K562 (cell line): Measurements from ENCODE around the gene JPH4. TPM values are rescaled to one million over a fixed set of nuclear protein-coding genes. Genes with fewer than 3 reads are reported as not detected.
A peak's percentile ranks its signal among the peaks of the same experiment; 100 is the strongest.

ENCODE experiments used
- ATAC-seq: fragments of 200-7000 bp; cut with Tn5 transposase; 3 replicates; pipeline ENCODE4 v1.9.1; 2020; ENCODE audit warnings: moderate library complexity
- BruUV-seq: library from RNA; stranded (reverse); fragments of 400-500 nt; replicated peaks from 2 replicates; lab custom pipeline; 2021; lab: Mats Ljungman, UMichigan
- CTCF ChIA-PET: fragments of 300-600 bp; formaldehyde crosslinking; extraction: SDS; loops from one replicate; lab custom pipeline; 2021; ENCODE audit warnings: low intra/inter-chr PET ratio; lab: Yijun Ruan, JAX
- POLR2A ChIA-PET: fragments of 300-600, 350-650 bp; sonication (Branson Sonifier 250); formaldehyde crosslinking; extraction: SDS; loops from one replicate; lab custom pipeline; 2021; ENCODE audit warnings: antibody characterized with exemption, inconsistent platforms; lab: Yijun Ruan, JAX
- DNase-seq, 4 experiments: peaks; one replicate each; pipeline versions ENCODE4 v3.0.0 to v3.0.0-alpha.2; 2011 to 2018; ENCODE audit warnings: low spot score in 3 of 4, mixed read lengths in 3 of 4; ENCODE audit errors: extremely low read depth in 1 of 4
- FAIRE-seq: peaks from 2 replicates; lab custom pipeline; 2011; peaks lifted over from hg19 to GRCh38; lab: Jason Lieb, UNC
- H2AFZ ChIP-seq: 2 replicates; pipeline ENCODE4 v1.6.0; 2011; ENCODE audit warnings: low read depth, low read length, control low read depth, inconsistent platforms
- H3K27ac ChIP-seq: fragments of 200-600 bp; 3 replicates; pipeline ENCODE4 v1.8.0; 2011; ENCODE audit warnings: low read depth, mild to moderate bottlenecking, control low read depth, inconsistent platforms, low read length, moderate library complexity, mixed read lengths; ENCODE audit errors: extremely low read depth
- H3K27me3 ChIP-seq, 2 experiments: fragments of 300-600 bp in 1 of 2; 2 replicates in 1 of 2; 3 replicates in 1 of 2; pipeline versions ENCODE4 v1.6.0 to v1.8.0; 2011; ENCODE audit warnings: inconsistent platforms in 2 of 2, low read length in 2 of 2, mild to moderate bottlenecking in 1 of 2, mixed read lengths in 1 of 2, moderate library complexity in 1 of 2; ENCODE audit not compliant: control insufficient read depth in 2 of 2, insufficient read depth in 2 of 2
- H3K36me3 ChIP-seq: fragments of 300-600 bp; 3 replicates; pipeline ENCODE4 v1.8.0; 2011; ENCODE audit warnings: mild to moderate bottlenecking, low read length, inconsistent platforms; ENCODE audit not compliant: control insufficient read depth, insufficient read depth
- H3K4me1 ChIP-seq, 2 experiments: fragments of 200-600 bp in 1 of 2; replicated peaks in 1 of 2; 2 replicates in 1 of 2; 3 replicates in 1 of 2; pipeline versions ENCODE4 v1.5.1 to v1.8.0; 2011; ENCODE audit warnings: inconsistent platforms in 2 of 2, low read length in 2 of 2, mild to moderate bottlenecking in 1 of 2, mixed read lengths in 1 of 2, moderate library complexity in 1 of 2; ENCODE audit not compliant: control insufficient read depth in 2 of 2, insufficient read depth in 2 of 2
- H3K4me2 ChIP-seq: 2 replicates; pipeline ENCODE4 v1.6.1; 2011; ENCODE audit warnings: low read length, control low read depth, inconsistent platforms, mixed read lengths; ENCODE audit not compliant: insufficient read depth
- H3K4me3 ChIP-seq: fragments of 200-600 bp; sonication (generic), shearing (Covaris generic); 2 replicates; pipeline ENCODE4 v1.5.1; 2016; ENCODE audit warnings: control low read depth, inconsistent platforms
- H3K79me2 ChIP-seq: fragments of 200-600 bp; 3 replicates; pipeline ENCODE4 v1.8.0; 2011; ENCODE audit warnings: low read length, inconsistent platforms; ENCODE audit not compliant: control insufficient read depth, insufficient read depth
- H3K9ac ChIP-seq, 2 experiments: 2 replicates each; pipeline versions ENCODE4 v1.6.0 to v1.6.1; 2011; ENCODE audit warnings: low read depth in 2 of 2, low read length in 2 of 2, control low read depth in 1 of 2, inconsistent platforms in 1 of 2, mild to moderate bottlenecking in 1 of 2, mixed read lengths in 1 of 2; ENCODE audit not compliant: insufficient read depth in 1 of 2
- H3K9me1 ChIP-seq: one replicate; pipeline ENCODE4 v1.6.0; 2011; ENCODE audit warnings: inconsistent platforms, mild to moderate bottlenecking, low read length, moderate library complexity; ENCODE audit not compliant: control insufficient read depth, insufficient read depth
- H3K9me3 ChIP-seq: replicated peaks from 2 replicates; pipeline ENCODE4 v1.5.1; 2011; ENCODE audit warnings: low read depth, low read length, inconsistent platforms; ENCODE audit not compliant: control insufficient read depth, insufficient read depth
- H4K20me1 ChIP-seq: replicated peaks from 2 replicates; pipeline ENCODE4 v1.6.1; 2011; ENCODE audit warnings: low read length, inconsistent platforms, mixed read lengths; ENCODE audit not compliant: control insufficient read depth, insufficient read depth
- PCBP1 ChIP-seq: fragments of 200-400 bp; formaldehyde crosslinking; IDR thresholded peaks from 2 replicates; pipeline ENCODE4 v1.6.1; 2018; ENCODE audit warnings: mild to moderate bottlenecking, low read depth, low read length; ENCODE audit not compliant: poor library complexity, severe bottlenecking
- ZNF12 ChIP-seq: sonication (generic); formaldehyde crosslinking; IDR thresholded peaks from 2 replicates; pipeline ENCODE4 v1.4.0; 2020; ENCODE audit warnings: mild to moderate bottlenecking, missing genetic modification reagents
- ZNF444 ChIP-seq: fragments of 250-450 bp; sonication (Bioruptor Pico); IDR thresholded peaks from 2 replicates; pipeline ENCODE4 v1.4.0; 2020; ENCODE audit warnings: mild to moderate bottlenecking, moderate library complexity
- WGBS: fragments of 100-300 bp; shearing (Covaris generic); methylation state at CpG from one replicate; pipeline ENCODE4 v1.1.6; 2016; ENCODE audit warnings: low coverage, mixed read lengths; ENCODE audit not compliant: insufficient coverage; ENCODE audit errors: missing lambda C conversion rate; 5-methylcytosine and 5-hydroxymethylcytosine counted together
- in situ Hi-C: fragments of 300-500 bp; cut with MboI; formaldehyde crosslinking; loops from 4 replicates; pipeline ENCODE4 v1.15.0; 2018; ENCODE audit warnings: inconsistent platforms, mixed read lengths
- intact Hi-C: fragments of 100-400 bp; cut with micrococcal nuclease; formaldehyde crosslinking; loops from 2 replicates; pipeline ENCODE4 v1.14.2; 2022
- polyA plus RNA-seq, 8 experiments: library from polyadenylated mRNA; depleted of rRNA in 4 of 8; stranded (reverse) in 5 of 8; unstranded in 3 of 8; fragments of >200 nt; fragmentation: Nextera tagmentation in 2 of 8; fragmentation: Illumina TruSeq in 1 of 8; extraction: Ambion mirVana in 2 of 8; extraction: Trizol in 1 of 8; gene quantifications; 2 replicates each; pipeline versions ENCODE4 v1.2.1 to v1.2.3, GENCODE V29; 2011 to 2014; ENCODE audit warnings: inconsistent platforms in 1 of 8, missing spikeins in 1 of 8
- total RNA-seq, 7 experiments: library from RNA; depleted of rRNA in 6 of 7; stranded (reverse); fragments of >200 nt in 6 of 7; fragmentation: Illumina TruSeq in 2 of 7; extraction: Trizol in 2 of 7; gene quantifications; 2 replicates each; pipeline versions ENCODE4 v1.2.1 to v1.2.3, GENCODE V29; 2011 to 2021; ENCODE audit warnings: low replicate concordance in 1 of 7

JPH4 gene
- total and polyA plus RNA-seq, 9 of the 15 experiments (the other 6 are each of a cell fraction or from before 2014, with no cell fraction given) = 0.04 to 0.13 (median 0.06) TPM; not detected in 5

DNA sequence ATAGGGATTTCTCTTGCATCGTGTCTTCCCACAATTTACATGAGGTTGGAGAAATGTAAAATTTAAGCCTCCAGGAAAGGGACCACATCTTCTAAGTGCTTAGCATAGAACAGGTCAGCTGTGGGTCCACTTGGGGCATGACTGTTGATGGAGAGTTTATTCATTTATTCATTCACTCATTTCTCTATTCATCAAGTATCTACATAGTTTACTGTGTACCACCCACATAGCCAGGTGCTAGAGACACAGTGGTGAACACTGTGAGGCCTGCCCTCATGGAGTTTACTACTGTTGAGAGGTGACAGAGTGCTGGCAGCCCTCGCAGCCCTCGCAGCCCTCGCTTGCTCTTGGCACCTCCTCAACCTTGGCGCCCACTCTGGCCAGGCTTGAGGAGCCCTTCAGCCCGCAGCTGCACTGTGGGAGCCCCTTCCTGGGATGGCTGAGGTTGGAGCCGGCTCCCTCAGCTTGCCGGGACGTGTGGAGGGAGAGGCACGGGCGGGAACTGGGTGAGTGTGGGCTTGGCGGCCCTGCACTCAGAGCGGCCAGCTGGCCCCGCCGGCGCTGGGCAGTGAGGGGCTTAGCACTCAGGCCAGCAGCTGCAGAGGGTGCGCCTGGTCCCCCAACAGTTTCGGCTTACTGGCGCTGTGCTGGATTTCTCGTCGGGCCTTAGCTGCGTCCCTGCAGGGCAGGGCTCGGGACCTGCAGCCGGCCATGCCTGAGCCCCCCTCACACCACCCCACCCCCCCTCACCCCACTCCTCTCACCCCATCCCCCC is 1.7 kb upstream of the JPH4 start:
- in situ Hi-C loops = no loop called here
- Histone ChIP-seq H3K27me3 (no peaks in the 10 kb centered on the region), H3K79me2 (no peaks in the 10 kb centered on the region), H3K27ac (no peak overlapping the region), H3K9me1 (no peaks in the 10 kb centered on the region), H2AFZ (no peak overlapping the region), H3K4me3 (no peak overlapping the region), H3K36me3 (no peaks in the 10 kb centered on the region)
- ChIA-PET CTCF (no interaction called here), POLR2A (interaction anchor here (0.7 kb wide), 1 partner anchor 511 kb away, joined by 3 read pairs; no protein-coding TSS in a partner anchor)
- BruUV-seq = no TSS peak
- no peak for ATAC-seq
- 27% methylated on average over 9 of the region's 24 CpGs for WGBS
- no peak for FAIRE-seq
- no peak for TF ChIP-seq ZNF12 (CRISPR knock-in tag)
- TF ChIP-seq PCBP1 = peak; percentile 44
- TF ChIP-seq, all 486 proteins: peak for 1
- H3K9ac ChIP-seq = no peak overlapping the region
- H3K9me3 ChIP-seq = no peaks in the 10 kb centered on the region
- H3K4me2 ChIP-seq = no peak overlapping the region
- peaks cover 0 to 7% of the 10 kb centered on the region in 2 experiments; a peak in 3 of 5 replicates for H3K4me1 ChIP-seq
- H4K20me1 ChIP-seq = no peaks in the 10 kb centered on the region
- intact Hi-C loops = loop anchor here (10.0 kb wide), 1 partner anchor 134 kb away; no protein-coding TSS in a partner anchor
- DNase-seq = no peak

DNA sequence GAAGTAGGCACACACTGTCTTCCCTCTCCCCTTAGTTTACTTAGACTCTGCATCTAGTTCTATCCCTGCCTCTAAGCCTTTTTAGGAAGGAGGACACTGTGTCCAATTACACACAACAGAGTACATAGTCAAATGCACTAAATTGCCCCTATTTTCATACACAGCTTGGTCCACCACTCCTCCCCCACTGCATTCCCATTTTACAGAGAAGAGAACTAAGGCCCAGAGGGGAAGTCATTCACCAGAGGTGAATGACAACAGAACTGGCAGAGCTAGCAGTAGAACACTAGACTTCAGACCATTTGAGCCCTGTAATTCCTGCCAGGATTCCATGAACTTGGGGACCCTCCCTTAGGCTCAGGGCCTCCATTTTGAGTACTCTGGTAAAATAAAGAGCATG is 1.1 kb upstream of the JPH4 start:
- ChIA-PET CTCF (no interaction called here), POLR2A (interaction anchor here (0.6 kb wide), 1 partner anchor 18 kb away, joined by 3 read pairs; no protein-coding TSS in a partner anchor)
- TF ChIP-seq ZNF444 (CRISPR knock-in tag) = no peak
- Histone ChIP-seq H3K9me1 (no peaks in the 10 kb centered on the region), H3K9me3 (no peaks in the 10 kb centered on the region), H3K4me1 (peaks cover 0 to 7% of the 10 kb centered on the region in 2 experiments; a peak in 3 of 5 replicates), H3K27me3 (no peaks in the 10 kb centered on the region), H2AFZ (no peak overlapping the region), H3K9ac (no peak overlapping the region), H3K4me2 (no peak overlapping the region), H3K27ac (no peak overlapping the region), H3K4me3 (no peak overlapping the region), H3K36me3 (no peaks in the 10 kb centered on the region), H4K20me1 (no peaks in the 10 kb centered on the region), H3K79me2 (no peaks in the 10 kb centered on the region)
- ATAC-seq (no peak), DNase-seq (no peak), FAIRE-seq (no peak)
- no TSS peak for BruUV-seq
- in situ Hi-C loops (no loop called here), intact Hi-C loops (loop anchor here (10.0 kb wide), 1 partner anchor 135 kb away; no protein-coding TSS in a partner anchor)
